HAP-1 (cell line): ENCODE data around the gene FLT3.
"Not testable (repeated sequence)": the region's sequence is repeated elsewhere in the genome, so short reads cannot be mapped to it uniquely, and the experiment has no call there.

Experiments
- DNase-seq, 2 experiments: peaks; one replicate each; pipeline ENCODE4 v3.0.0-alpha.2; 2016 to 2020; ENCODE audit warnings: low spot score in 2 of 2
- H3K27me3 ChIP-seq: fragments of 250-450 bp; sonication (Bioruptor Pico); 2 replicates; pipeline ENCODE4 v1.5.1; 2020; ENCODE audit warnings: low read depth, mild to moderate bottlenecking, moderate library complexity
- H3K36me3 ChIP-seq: fragments of 250-450 bp; sonication (Bioruptor Pico); replicated peaks from 2 replicates; pipeline ENCODE4 v1.5.1; 2020; ENCODE audit warnings: mild to moderate bottlenecking
- H3K4me1 ChIP-seq: fragments of 250-450 bp; sonication (Bioruptor Pico); 2 replicates; pipeline ENCODE4 v1.5.1; 2020; ENCODE audit warnings: mild to moderate bottlenecking
- H3K4me3 ChIP-seq: fragments of 250-450 bp; sonication (Bioruptor Pico); 2 replicates; pipeline ENCODE4 v1.5.1; 2020; ENCODE audit warnings: mild to moderate bottlenecking, moderate library complexity
- H3K9me3 ChIP-seq: fragments of 250-450 bp; sonication (Bioruptor Pico); 2 replicates; pipeline ENCODE4 v1.5.1; 2020; ENCODE audit warnings: mild to moderate bottlenecking, moderate library complexity
- in situ Hi-C: fragments of 300-500 bp; cut with MboI; formaldehyde crosslinking; loops from 3 replicates; pipeline ENCODE4 v1.14.3; 2020; ENCODE audit warnings: low sequenced_read_pairs, inconsistent platforms, mixed read lengths

Gene FLT3

DNA sequence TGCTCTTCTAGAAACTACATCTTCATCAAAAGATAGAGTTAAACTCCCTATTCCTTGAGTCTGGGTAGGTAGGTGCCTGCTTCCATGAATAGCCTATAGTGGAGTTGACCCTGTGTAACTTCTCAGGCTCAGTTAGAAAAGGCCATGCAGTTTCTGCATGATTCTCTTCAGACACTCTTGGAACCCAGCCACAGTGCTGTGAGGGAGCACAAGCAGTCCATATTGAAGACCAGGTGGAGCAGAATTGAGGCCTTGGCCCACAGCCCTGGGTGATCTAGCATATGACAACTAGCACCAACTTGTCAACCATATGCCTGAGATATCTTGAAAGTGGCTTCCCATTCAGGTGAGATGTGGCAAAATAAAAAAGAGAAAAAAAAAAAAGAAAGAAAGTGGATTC, 27.7 kb upstream of the FLT3 start:
- in situ Hi-C loops, result no loop called here
- DNase-seq, result no peak
- Histone ChIP-seq H3K9me3 (no peaks in the 10 kb centered on the region), H3K27me3 (no peaks in the 10 kb centered on the region), H3K4me3 (no peak overlapping the region), H3K4me1 (no peaks in the 10 kb centered on the region), H3K36me3 (no peaks in the 10 kb centered on the region)

DNA sequence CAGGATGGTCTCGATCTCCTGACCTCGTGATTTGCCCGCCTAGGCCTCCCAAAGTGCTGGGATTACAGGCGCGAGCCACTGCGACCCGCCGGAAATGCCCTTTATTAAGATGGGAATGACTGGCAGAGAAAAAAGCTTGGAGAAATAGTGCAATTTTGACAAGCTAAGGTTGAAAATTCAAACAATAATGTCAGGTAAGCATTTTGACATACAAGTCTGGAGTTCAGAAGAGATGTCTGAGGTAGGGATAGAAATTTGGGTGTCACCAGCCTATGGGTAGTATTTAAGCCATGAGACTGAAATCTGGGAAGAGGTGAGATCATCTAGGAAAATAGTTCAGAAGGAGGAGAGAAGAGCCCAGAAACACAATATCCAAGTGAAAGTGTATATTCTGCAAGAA, 20.8 kb upstream of the FLT3 start:
- no peak for DNase-seq
- Histone ChIP-seq H3K36me3 (no peaks in the 10 kb centered on the region), H3K4me1 (no peaks in the 10 kb centered on the region), H3K9me3 (no peaks in the 10 kb centered on the region), H3K4me3 (no peak overlapping the region), H3K27me3 (no peaks in the 10 kb centered on the region)
- in situ Hi-C loops, result no loop called here

DNA sequence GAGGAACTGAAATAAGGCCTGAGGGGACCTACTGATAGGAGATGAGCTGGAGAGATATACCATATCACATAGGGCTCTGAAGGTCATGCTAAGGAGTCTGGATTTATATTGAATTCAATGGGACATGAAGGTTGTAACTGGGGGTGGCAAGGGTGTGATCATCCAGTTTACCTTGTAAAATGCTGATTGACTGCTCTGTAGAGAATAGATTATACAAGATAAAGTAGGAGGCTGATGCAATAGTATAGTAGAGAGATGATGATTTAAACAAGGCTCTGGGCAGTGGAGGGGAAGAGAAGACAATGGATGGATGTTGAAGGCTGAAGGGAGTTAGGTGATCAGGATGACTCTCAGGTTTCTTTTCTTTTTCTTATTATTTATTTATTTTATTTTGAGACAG, 19.9 kb upstream of the FLT3 start:
- Histone ChIP-seq H3K4me3 (no peak overlapping the region), H3K36me3 (no peaks in the 10 kb centered on the region), H3K4me1 (no peaks in the 10 kb centered on the region), H3K27me3 (no peaks in the 10 kb centered on the region), H3K9me3 (no peaks in the 10 kb centered on the region)
- in situ Hi-C loops, result no loop called here
- DNase-seq, result no peak

DNA sequence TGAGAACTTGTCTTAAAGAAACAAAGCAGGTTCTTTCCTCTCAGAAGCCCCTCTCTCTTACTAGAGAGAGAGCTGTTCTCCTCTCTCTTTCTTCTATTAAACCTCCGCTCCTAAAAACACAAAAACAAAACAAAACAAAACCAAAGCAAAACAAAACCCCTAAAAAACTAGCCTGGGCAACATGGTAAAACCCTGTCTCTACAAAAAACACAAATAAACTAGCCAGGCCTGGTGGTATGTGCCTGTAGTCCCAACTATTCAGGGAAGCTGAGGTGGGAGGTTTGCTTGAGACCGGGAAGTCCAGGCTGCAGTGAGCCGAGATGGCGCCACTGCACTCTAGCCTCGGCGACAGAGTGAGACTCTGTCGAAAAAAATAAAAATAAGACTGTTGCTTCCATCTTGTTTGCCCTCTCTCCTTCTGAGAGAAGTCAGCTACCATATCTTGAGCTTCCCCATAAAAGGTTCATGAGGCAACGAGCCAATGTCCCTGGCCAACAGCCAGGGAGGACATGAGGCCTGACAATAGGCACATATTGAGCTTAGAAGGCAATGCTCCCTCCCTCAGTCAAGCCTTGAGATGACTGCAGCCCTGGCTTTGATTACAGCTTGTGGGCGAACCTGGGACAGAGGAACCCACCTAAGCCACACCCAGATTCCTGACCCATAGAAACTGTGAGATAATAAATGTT, 17.5 kb upstream of the FLT3 start:
- H3K27me3 ChIP-seq, result no peaks in the 10 kb centered on the region
- no peak overlapping the region for H3K4me3 ChIP-seq
- no peaks in the 10 kb centered on the region for H3K9me3 ChIP-seq
- no peaks in the 10 kb centered on the region for H3K36me3 ChIP-seq
- no peak for DNase-seq
- in situ Hi-C loops, result no loop called here
- H3K4me1 ChIP-seq, result no peaks in the 10 kb centered on the region

DNA sequence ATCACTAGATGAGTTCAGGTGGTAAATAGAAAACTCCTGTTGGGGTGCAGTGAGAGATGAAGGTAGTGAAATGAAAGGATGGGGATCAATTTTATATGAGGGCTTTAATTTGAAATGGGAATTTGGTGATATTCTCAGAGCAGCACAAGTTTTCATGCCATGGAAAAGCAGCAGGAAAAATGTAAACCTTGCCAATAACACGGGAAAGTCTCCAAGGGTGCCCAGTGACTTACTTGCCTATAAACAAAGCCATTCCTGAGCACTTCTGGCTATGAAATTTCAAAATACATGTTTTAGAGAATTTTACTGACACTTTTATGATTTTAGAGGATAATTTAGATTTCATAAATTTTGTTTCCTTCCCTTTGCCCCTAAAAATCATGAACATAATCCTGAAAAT, 16.4 kb upstream of the FLT3 start:
- H3K36me3 ChIP-seq, result no peaks in the 10 kb centered on the region
- H3K4me1 ChIP-seq, result no peaks in the 10 kb centered on the region
- DNase-seq, result no peak
- H3K9me3 ChIP-seq, result no peaks in the 10 kb centered on the region
- no peaks in the 10 kb centered on the region for H3K27me3 ChIP-seq
- in situ Hi-C loops, result no loop called here
- H3K4me3 ChIP-seq, result no peak overlapping the region

DNA sequence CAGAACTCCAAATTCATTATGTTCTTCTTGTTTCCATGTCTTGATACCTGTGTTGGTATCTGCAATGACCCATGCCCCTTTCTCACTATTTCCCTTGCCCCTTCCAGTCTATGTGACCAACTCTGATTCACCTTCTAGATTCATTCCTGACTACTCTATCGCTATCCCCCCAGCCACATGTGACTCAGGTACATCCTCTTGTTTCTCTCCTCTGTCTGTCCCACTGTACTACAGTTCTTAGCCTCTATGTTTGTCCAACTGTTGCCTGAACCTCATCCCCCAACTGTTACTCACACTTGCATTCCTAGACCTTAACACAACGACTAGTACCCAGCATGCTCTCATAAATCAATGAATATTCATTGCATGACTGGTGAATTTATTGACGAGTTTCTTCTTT, 10.0 kb upstream of the FLT3 start:
- DNase-seq, result no peak
- Histone ChIP-seq H3K4me3 (no peak overlapping the region), H3K9me3 (no peaks in the 10 kb centered on the region), H3K27me3 (no peaks in the 10 kb centered on the region), H3K36me3 (no peaks in the 10 kb centered on the region), H3K4me1 (peaks cover 3% of the 10 kb centered on the region; the same call in 1 of the 2 replicates)
- in situ Hi-C loops, result no loop called here

DNA sequence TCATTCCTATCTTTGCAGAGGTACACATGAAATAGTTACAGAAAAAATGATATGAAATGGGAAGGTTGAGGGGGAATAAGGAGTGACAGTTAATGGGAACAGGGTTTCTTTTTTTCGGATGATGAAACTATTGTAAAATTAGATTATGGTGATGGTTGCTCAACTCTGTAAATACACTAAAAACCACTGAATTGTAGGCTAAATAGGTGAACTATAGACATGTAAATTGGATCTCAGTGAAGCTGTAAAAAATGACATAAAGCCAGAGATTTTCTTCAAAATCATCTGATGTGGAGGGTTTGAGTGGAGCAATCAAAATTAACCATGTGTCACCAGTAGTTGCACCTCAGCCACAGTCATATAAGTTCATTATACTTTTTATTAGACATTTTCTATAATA, 6.6 kb upstream of the FLT3 start:
- DNase-seq, result peak in 1 of 2 experiments; percentile 16
- in situ Hi-C loops, result no loop called here
- no peaks in the 10 kb centered on the region for H3K36me3 ChIP-seq
- H3K27me3 ChIP-seq, result 0 out of 2 replicates have a peak, but pooled peaks cover 4% of the 10 kb centered on the region
- H3K4me3 ChIP-seq, result no peak overlapping the region
- H3K4me1 ChIP-seq, result peaks cover 3% of the 10 kb centered on the region; the same call in 1 of the 2 replicates
- no peaks in the 10 kb centered on the region for H3K9me3 ChIP-seq

DNA sequence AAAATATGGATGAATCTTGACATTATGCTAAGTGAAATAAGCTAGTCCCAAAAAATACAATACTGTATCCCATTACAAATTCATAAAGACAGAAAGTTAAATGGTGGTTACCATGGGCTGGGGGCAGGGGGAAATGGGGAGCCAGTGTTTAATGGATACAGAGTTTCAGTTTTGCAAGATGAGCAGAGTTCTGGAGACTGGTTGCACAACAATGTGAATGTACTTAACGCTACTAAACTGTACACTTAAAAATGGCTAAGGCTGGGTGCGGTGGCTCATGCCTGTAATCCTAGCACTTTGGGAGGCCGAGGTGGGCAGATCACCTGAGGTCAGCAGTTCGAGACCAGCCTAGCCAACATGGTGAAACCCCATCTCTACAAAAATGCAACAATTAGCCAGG, 1.5 kb upstream of the FLT3 start:
- H3K9me3 ChIP-seq, DNase-seq, H3K4me1 ChIP-seq, H3K36me3 ChIP-seq, in situ Hi-C loops, H3K4me3 ChIP-seq: not testable (repeated sequence)
- peaks cover 16% of the 10 kb centered on the region; the same call in 1 of the 2 replicates for H3K27me3 ChIP-seq

DNA sequence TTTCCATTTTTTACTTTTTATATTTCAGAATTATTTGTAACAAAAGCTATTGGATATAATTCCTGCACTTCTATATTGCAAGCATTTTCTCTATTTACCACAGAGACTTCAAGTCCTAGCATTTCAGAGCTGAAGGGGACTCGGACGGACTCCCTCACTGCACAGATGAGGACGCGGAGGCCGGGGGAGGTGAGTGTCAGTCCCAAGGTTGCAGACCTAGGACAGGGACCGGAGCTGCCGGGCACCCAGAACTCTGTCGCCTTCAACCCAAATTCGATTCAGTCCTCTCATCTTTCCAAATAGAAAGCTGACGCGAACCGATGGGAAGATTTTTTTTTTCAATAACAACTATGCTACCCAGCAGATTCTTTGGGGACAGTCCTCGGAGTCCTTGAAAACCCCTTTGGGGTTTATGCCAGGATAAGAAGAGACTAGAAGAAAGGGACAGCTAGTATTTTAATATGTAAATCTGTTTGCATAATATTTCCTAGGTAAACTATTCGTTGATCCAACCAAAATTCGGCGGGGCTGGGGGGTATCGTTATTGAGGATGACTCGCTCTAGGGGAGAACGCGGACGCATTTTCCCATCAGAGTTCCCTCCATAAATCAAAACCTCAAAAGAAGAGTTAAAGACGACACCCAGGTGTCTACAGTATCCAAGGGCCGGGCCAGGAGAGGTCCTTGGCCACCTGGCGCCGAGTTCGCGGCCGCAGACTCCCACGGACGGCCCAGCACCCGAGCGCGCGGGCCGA, 803 bp downstream of the FLT3 start:
- in situ Hi-C loops, result no loop called here
- Histone ChIP-seq H3K36me3 (no peaks in the 10 kb centered on the region), H3K4me1 (peaks cover 5% of the 10 kb centered on the region), H3K4me3 (peak overlapping the region; percentile 21; the same call in 1 of the 2 replicates), H3K27me3 (peaks cover 16% of the 10 kb centered on the region; the same call in 1 of the 2 replicates), H3K9me3 (no peaks in the 10 kb centered on the region)
- DNase-seq, result no peak

DNA sequence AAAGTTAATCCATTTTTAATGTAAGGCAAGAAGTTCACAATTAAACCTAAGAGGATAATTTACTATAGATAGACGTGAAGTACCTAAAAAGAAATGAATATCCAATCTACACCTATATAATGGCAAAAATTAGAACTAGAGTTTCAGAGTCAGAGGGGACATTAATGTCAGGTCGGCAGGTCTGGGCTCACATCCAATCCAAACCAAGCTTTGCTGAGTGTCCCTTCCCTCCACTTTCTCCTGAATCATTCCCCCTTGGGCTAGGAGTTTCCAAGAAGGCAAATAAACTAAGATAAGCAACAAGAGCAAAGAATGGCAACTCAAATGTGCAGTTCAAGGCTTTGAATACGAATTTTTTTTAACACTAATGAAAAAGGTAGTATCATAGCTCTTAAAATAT, 2.9 kb downstream of the FLT3 start:
- H3K36me3 ChIP-seq, result no peaks in the 10 kb centered on the region
- H3K4me3 ChIP-seq, result no peak overlapping the region
- H3K27me3 ChIP-seq, result peaks cover 16% of the 10 kb centered on the region; the same call in 1 of the 2 replicates
- in situ Hi-C loops, result no loop called here
- H3K9me3 ChIP-seq, result no peaks in the 10 kb centered on the region
- no peak for DNase-seq
- H3K4me1 ChIP-seq, result peaks cover 5% of the 10 kb centered on the region

DNA sequence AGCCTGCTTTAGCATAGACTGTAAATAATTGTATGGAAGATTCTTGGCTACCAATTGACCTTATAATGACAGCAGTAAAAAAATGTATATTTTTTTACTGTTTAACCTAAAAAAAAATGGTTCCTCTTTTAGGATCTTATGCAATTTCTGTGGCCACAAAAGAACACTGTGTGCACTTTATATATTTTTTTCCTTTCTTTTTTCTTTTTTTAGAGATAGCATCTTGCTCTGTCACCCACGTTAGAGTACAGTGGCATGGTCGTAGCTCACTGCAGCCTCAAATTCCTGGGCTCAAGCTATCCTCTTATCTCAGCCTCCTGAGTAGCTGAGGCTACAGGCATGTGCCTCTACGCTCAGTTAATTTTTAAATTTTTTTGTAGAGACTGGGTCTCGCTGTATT, 6.1 kb downstream of the FLT3 start:
- in situ Hi-C loops, result no loop called here
- DNase-seq, result no peak

DNA sequence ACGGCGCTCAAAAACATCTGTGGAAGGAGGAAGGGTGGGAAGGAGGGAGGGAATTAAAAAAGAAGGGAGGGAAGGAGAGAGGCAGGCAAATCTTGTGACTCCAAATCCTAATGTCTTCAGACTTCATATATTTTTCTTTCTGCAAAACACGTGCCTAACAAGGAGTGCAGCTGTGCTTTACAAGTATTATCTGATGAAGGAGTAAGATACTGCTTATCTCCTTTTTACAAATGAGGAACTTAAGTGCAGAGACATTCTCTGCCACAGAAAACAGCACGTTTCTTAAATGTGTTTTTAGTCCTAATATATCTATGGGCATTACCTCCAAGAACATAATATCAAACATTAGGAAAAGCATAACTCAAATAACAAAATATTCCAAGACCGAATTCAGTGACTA, 6.5 kb downstream of the FLT3 start:
- Histone ChIP-seq H3K4me3 (no peak overlapping the region), H3K9me3 (no peaks in the 10 kb centered on the region), H3K27me3 (0 out of 2 replicates have a peak, but pooled peaks cover 9% of the 10 kb centered on the region), H3K36me3 (no peaks in the 10 kb centered on the region), H3K4me1 (no peaks in the 10 kb centered on the region)
- DNase-seq, result no peak
- in situ Hi-C loops, result no loop called here

More for the DNA sequence above, 6.1 kb downstream of the FLT3 start:
- no peaks in the 10 kb centered on the region for H3K36me3 ChIP-seq
- H3K4me1 ChIP-seq, result no peaks in the 10 kb centered on the region
- H3K9me3 ChIP-seq, result no peaks in the 10 kb centered on the region
- H3K4me3 ChIP-seq, result no peak overlapping the region
- 0 out of 2 replicates have a peak, but pooled peaks cover 11% of the 10 kb centered on the region for H3K27me3 ChIP-seq

DNA sequence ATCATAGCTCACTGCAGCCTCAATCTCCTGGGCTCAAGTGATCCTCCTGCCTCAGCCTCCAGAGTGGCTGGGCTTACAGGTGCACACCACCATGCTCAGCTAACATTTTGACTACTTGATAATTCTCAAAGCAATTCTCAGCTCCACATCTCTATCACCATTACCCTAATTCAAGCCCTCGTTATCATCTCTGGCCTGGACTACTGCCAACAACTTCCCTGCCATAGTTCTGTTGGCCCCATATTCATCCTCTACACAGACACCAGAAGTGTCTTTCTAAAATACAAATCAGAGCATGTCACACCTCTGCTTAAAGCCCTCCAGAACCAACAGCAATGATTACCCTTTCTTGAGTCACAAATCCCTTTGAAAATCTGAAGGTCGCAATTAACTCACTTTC, 7.9 kb downstream of the FLT3 start:
- H3K9me3 ChIP-seq, result no peaks in the 10 kb centered on the region
- H3K36me3 ChIP-seq, result no peaks in the 10 kb centered on the region
- DNase-seq, result no peak
- H3K4me1 ChIP-seq, result no peaks in the 10 kb centered on the region
- 0 out of 2 replicates have a peak, but pooled peaks cover 4% of the 10 kb centered on the region for H3K27me3 ChIP-seq
- in situ Hi-C loops, result no loop called here
- H3K4me3 ChIP-seq, result no peak overlapping the region

DNA sequence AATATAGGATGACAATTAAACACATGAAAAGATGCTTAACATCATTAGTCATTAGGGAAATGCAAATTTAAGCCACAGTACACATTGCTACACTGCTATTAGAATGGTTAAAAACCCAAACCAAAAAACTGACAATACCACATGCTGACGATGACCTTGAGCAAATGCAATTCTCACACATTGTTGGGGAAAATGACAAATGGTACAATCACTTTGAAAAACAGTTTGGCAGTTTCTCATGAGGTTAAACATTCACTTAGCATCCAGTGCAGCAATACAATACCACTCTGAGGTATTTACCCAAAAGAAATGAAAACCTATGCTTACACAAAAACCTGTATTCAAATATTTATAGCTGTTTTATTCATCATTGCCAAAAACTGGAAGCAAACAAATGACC, 11.3 kb downstream of the FLT3 start:
- Histone ChIP-seq H3K4me3 (no peak overlapping the region), H3K27me3 (peaks cover 4% of the 10 kb centered on the region; the same call in 1 of the 2 replicates), H3K4me1 (no peaks in the 10 kb centered on the region), H3K9me3 (no peaks in the 10 kb centered on the region), H3K36me3 (no peaks in the 10 kb centered on the region)
- in situ Hi-C loops, result no loop called here
- DNase-seq, result no peak
